Suprapubic skin (tissue), 4 donors: ENCODE data around the gene HEY2. TPM values are rescaled to one million over a fixed set of nuclear protein-coding genes. Genes with fewer than 3 reads are reported as not detected.

Experiments used
- DNase-seq, 2 donors: peaks; one replicate each; pipeline ENCODE4 v3.0.0-alpha.2; 2019; ENCODE audit warnings: low spot score in 2 of 2
- H3K27ac ChIP-seq: fragments of 200-600 bp; sonication (generic); one replicate; pipeline ENCODE4 v1.5.1; 2019
- H3K27me3 ChIP-seq: fragments of 200-600 bp; sonication (generic); one replicate; pipeline ENCODE4 v1.5.1; 2019
- H3K36me3 ChIP-seq: fragments of 200-600 bp; sonication (generic); one replicate; pipeline ENCODE4 v1.5.1; 2019
- H3K4me1 ChIP-seq: fragments of 200-600 bp; sonication (generic); one replicate; pipeline ENCODE4 v1.5.1; 2019
- H3K4me3 ChIP-seq: fragments of 200-600 bp; sonication (generic); one replicate; pipeline ENCODE4 v1.5.1; 2019; ENCODE audit warnings: mild to moderate bottlenecking
- H3K9me3 ChIP-seq: fragments of 200-600 bp; sonication (generic); one replicate; pipeline ENCODE4 v1.5.1; 2019
- CTCF ChIP-seq, 2 donors: fragments of 200-600 bp in 1 of 2; fragments of 450-650 bp in 1 of 2; sonication (generic) in 1 of 2; IDR thresholded peaks; one replicate each; pipeline ENCODE4 v1.5.1; 2016 to 2019; ENCODE audit warnings: antibody characterized with exemption in 2 of 2, mild to moderate bottlenecking in 1 of 2, moderate library complexity in 1 of 2
- EP300 ChIP-seq: sonication (generic); formaldehyde crosslinking; IDR thresholded peaks from one replicate; pipeline ENCODE4 v1.6.1; 2017; ENCODE audit warnings: antibody characterized with exemption
- POLR2A ChIP-seq, 2 donors: fragments of 450-650 bp; IDR thresholded peaks; one replicate each; pipeline ENCODE4 v1.6.1; 2017; ENCODE audit warnings: antibody characterized with exemption in 2 of 2, mild to moderate bottlenecking in 2 of 2, moderate library complexity in 2 of 2
- POLR2AphosphoS5 ChIP-seq, 3 donors: sonication (generic); formaldehyde crosslinking; IDR thresholded peaks; one replicate each; pipeline ENCODE4 v1.6.1; 2017; ENCODE audit warnings: antibody characterized with exemption in 3 of 3
- WGBS: methylation state at CpG from one replicate; pipeline ENCODE4 v1.1.5; 2018; 5-methylcytosine and 5-hydroxymethylcytosine counted together
- total RNA-seq, 4 donors: library from RNA; depleted of rRNA; stranded (reverse); fragments of >200 nt; gene quantifications; one replicate each; pipeline ENCODE4 v1.1.0, GENCODE V29; 2016

The HEY2 gene
- total RNA-seq, 4 donors from 2014 or later = 0.76 to 3.0 (median 1.9) TPM

- H3K36me3 ChIP-seq = no peaks in the 10 kb centered on the region
- no peaks in the 10 kb centered on the region for H3K4me1 ChIP-seq
- DNase-seq = no peak
- H3K4me3 ChIP-seq = no peak overlapping the region
- no peak overlapping the region for H3K27ac ChIP-seq
- WGBS = 75% methylated on average over 5 of the region's 5 CpGs
- TF ChIP-seq POLR2AphosphoS5 (IDR thresholded peaks at IDR 0.05) (no peak), POLR2A (IDR thresholded peaks at IDR 0.05) (no peak), EP300 (no peak), CTCF (IDR thresholded peaks at IDR 0.05) (no peak)
- peaks cover 21% of the 10 kb centered on the region for H3K27me3 ChIP-seq
- H3K9me3 ChIP-seq = no peaks in the 10 kb centered on the region
These were observed 10.6 kb downstream of the HEY2 start for GRCh38 chr6:125759959-125760457.

- no peak for DNase-seq
- Histone ChIP-seq H3K4me3 (no peak overlapping the region), H3K27ac (no peak overlapping the region), H3K27me3 (peaks cover 9% of the 10 kb centered on the region), H3K36me3 (no peaks in the 10 kb centered on the region), H3K4me1 (no peaks in the 10 kb centered on the region), H3K9me3 (no peaks in the 10 kb centered on the region)
- 65% methylated on average over 2 of the region's 2 CpGs for WGBS
- TF ChIP-seq EP300 (no peak), CTCF (IDR thresholded peaks at IDR 0.05) (no peak), POLR2A (IDR thresholded peaks at IDR 0.05) (no peak), POLR2AphosphoS5 (IDR thresholded peaks at IDR 0.05) (no peak)
These were observed 14.8 kb downstream of the HEY2 start for GRCh38 chr6:125764121-125764671.

- 56% methylated on average over 1 of the region's 1 CpG for WGBS
- H3K27me3 ChIP-seq = peaks cover 4% of the 10 kb centered on the region
- H3K4me3 ChIP-seq = no peak overlapping the region
- no peaks in the 10 kb centered on the region for H3K36me3 ChIP-seq
- H3K27ac ChIP-seq = no peak overlapping the region
- no peaks in the 10 kb centered on the region for H3K9me3 ChIP-seq
- DNase-seq = no peak
- TF ChIP-seq POLR2A (IDR thresholded peaks at IDR 0.05) (no peak), CTCF (IDR thresholded peaks at IDR 0.05) (no peak)
- H3K4me1 ChIP-seq = no peaks in the 10 kb centered on the region
These were observed 16.5 kb downstream of the HEY2 start for GRCh38 chr6:125765944-125766343.

GRCh38 chr6:125766641-125767040, 17.2 kb downstream of the HEY2 start:
- Histone ChIP-seq H3K27ac (no peak overlapping the region), H3K4me3 (no peak overlapping the region), H3K27me3 (peaks cover 4% of the 10 kb centered on the region), H3K4me1 (no peaks in the 10 kb centered on the region), H3K9me3 (no peaks in the 10 kb centered on the region), H3K36me3 (no peaks in the 10 kb centered on the region)
- no peak for DNase-seq
- whole genome bisulfite sequencing = 68% methylated on average over 4 of the region's 4 CpGs
- TF ChIP-seq CTCF (IDR thresholded peaks at IDR 0.05) (no peak), POLR2AphosphoS5 (IDR thresholded peaks at IDR 0.05) (no peak), EP300 (no peak), POLR2A (IDR thresholded peaks at IDR 0.05) (no peak)

- no peaks in the 10 kb centered on the region for H3K9me3 ChIP-seq
- no peak overlapping the region for H3K27ac ChIP-seq
- H3K4me3 ChIP-seq = no peak overlapping the region
- no peaks in the 10 kb centered on the region for H3K4me1 ChIP-seq
- no peak for TF ChIP-seq POLR2A (IDR thresholded peaks at IDR 0.05)
- no peak for TF ChIP-seq EP300
- no peak for TF ChIP-seq CTCF (IDR thresholded peaks at IDR 0.05)
- TF ChIP-seq POLR2AphosphoS5 (IDR thresholded peaks at IDR 0.05) = no peak
- peaks cover 4% of the 10 kb centered on the region for H3K27me3 ChIP-seq
- WGBS = 68% methylated on average over 6 of the region's 6 CpGs
- DNase-seq = no peak
- no peaks in the 10 kb centered on the region for H3K36me3 ChIP-seq
These were observed 19.8 kb downstream of the HEY2 start for GRCh38 chr6:125769147-125769783.
